ENCODE results near the gene DNM3. TPM values are rescaled to one million over a fixed set of nuclear protein-coding genes. Genes with fewer than 3 reads are reported as not detected.

The DNM3 gene
- total and polyA plus RNA-seq, 9 of the 15 experiments (the other 6 are each of a cell fraction or from before 2014, with no cell fraction given) = 0.08 to 0.36 (median 0.22) TPM; not detected in 1

- TF ChIP-seq MYC (IDR thresholded peaks at IDR 0.05; ENCODE audit: low read depth, low read length) (no peak), MYC (CRISPR knock-in tag; IDR thresholded peaks at IDR 0.05; ENCODE audit: borderline replicate concordance, low read depth) (no peak), GTF2E2 (tag; IDR thresholded peaks at IDR 0.05) (no peak)
Observed at GRCh38 chr1:172269644-172270043, 428.3 kb downstream of the DNM3 start (continued).

DNA sequence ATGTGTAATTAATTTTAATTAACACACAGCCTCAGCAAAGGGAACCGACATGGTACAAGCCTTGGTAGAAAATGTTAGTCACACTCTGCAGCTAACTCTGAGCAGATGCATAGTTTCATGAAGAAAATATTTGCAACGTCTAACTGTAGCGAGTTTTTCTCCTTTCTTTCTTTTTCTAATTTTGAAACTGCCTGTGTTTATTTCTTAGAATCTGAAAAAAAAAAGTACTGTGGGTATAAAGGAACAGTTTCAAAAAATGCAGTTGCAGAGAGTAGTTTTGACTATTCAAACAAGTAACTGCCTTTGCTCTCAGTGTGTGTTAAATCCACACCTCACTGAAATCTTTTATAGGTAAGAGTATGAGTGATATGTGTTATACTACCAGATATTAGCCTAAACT is 429.3 kb downstream of the DNM3 start:
- ChIA-PET CTCF (ENCODE audit: low intra/inter-chr PET ratio) (no interaction called here), POLR2A (no interaction called here)
- Histone ChIP-seq H3K4me3 (no peak overlapping the region), H3K27me3 (ENCODE audit: control insufficient read depth in 2 of 2, insufficient read depth in 2 of 2, low read length in 2 of 2) (no peaks in the 10 kb centered on the region), H3K9me3 (replicated peaks; ENCODE audit: control insufficient read depth, insufficient read depth, low read depth, low read length) (no peaks in the 10 kb centered on the region), H3K9me1 (ENCODE audit: control insufficient read depth, insufficient read depth, low read length) (no peaks in the 10 kb centered on the region), H3K9ac (ENCODE audit: insufficient read depth in 1 of 2, low read depth in 2 of 2, low read length in 2 of 2) (no peak overlapping the region), H3K79me2 (ENCODE audit: control insufficient read depth, insufficient read depth, low read length) (no peaks in the 10 kb centered on the region), H3K4me2 (ENCODE audit: insufficient read depth, low read length) (no peak overlapping the region), H2AFZ (ENCODE audit: low read depth, low read length) (no peak overlapping the region), H4K20me1 (replicated peaks; ENCODE audit: control insufficient read depth, insufficient read depth, low read length) (no peaks in the 10 kb centered on the region), H3K4me1 (replicated peaks in 1 of 2; ENCODE audit: control insufficient read depth in 2 of 2, insufficient read depth in 2 of 2, low read length in 2 of 2) (no peaks in the 10 kb centered on the region), H3K27ac (ENCODE audit: extremely low read depth, low read depth, low read length) (no peak overlapping the region), H3K36me3 (ENCODE audit: control insufficient read depth, insufficient read depth, low read length) (no peaks in the 10 kb centered on the region)
- 2% methylated on average over 3 of the region's 3 CpGs for WGBS (ENCODE audit: insufficient coverage, low coverage, missing lambda C conversion rate)
- no peak for ATAC-seq
- intact Hi-C loops (cut with micrococcal nuclease) (no loop called here), in situ Hi-C loops (cut with MboI) (no loop called here)
- DNase-seq (ENCODE audit: extremely low read depth in 1 of 4, low spot score in 3 of 4) = no peak
- no peak for FAIRE-seq
- TF ChIP-seq ATF2 (CRISPR knock-in tag; IDR thresholded peaks at IDR 0.05) (no peak), MBD2 (IDR thresholded peaks at IDR 0.05; ENCODE audit: borderline replicate concordance, low read depth) (no peak), SIRT6 (IDR thresholded peaks at IDR 0.05; ENCODE audit: low read depth, low read length) (no peak), ZNF507 (tag; conservative IDR thresholded peaks at IDR 0.05) (no peak), ETS2 (tag; IDR thresholded peaks at IDR 0.05; ENCODE audit: borderline replicate concordance, poor library complexity, severe bottlenecking) (no peak), ZNF280A (IDR thresholded peaks at IDR 0.05; ENCODE audit: low read depth, partially characterized antibody) (no peak)
- BruUV-seq (replicated peaks) = no TSS peak
